ENCODE results near the gene SGMS1.
"Not testable (repeated sequence)": the region's sequence is repeated elsewhere in the genome, so short reads cannot be mapped to it uniquely, and the experiment has no call there.

Gene SGMS1

DNA sequence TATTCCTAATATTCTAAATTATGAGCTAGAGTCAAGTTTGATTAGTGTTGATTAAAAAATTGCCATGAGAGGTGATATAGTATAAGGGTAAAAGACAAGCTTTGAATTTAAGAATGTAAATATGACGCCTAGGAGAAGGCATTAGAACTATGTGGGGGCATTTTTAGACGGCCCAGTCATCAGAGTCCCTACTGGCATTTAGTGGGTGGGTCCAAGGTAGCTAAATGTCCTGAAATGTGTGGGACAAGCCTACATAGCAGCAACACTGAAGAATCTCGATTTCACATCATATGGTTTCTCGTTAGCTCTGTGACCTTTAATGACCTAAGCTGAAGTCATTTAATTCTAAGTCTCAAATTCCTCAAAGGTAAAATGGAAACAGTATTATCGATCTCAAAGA, 133.5 kb downstream of the SGMS1 start:
- no peaks in the 10 kb centered on the region for H3K9me3 ChIP-seq (ENCODE audit: insufficient read depth, low read length)
- H3K4me2 ChIP-seq (ENCODE audit: low read length) = no peak overlapping the region
- peaks cover 3% of the 10 kb centered on the region for H3K4me1 ChIP-seq (ENCODE audit: low read length)
- no peaks in the 10 kb centered on the region for H3K27me3 ChIP-seq (ENCODE audit: low read depth, low read length)
- H3K9ac ChIP-seq (ENCODE audit: low read length) = no peak overlapping the region
- no peaks in the 10 kb centered on the region for H3K79me2 ChIP-seq (ENCODE audit: low read length)
- H3K4me3 ChIP-seq (ENCODE audit: low read length) = no peak overlapping the region
- no peak overlapping the region for H3K27ac ChIP-seq (ENCODE audit: low read length)
- no peaks in the 10 kb centered on the region for H3K36me3 ChIP-seq (replicated peaks; ENCODE audit: low read depth, low read length)
- H4K20me1 ChIP-seq (ENCODE audit: insufficient read depth, low read length) = no peaks in the 10 kb centered on the region
- H2AFZ ChIP-seq (ENCODE audit: low read depth, low read length) = no peak overlapping the region
- TF ChIP-seq EZH2phosphoT487 (IDR thresholded peaks at IDR 0.05; ENCODE audit: low read depth) = no peak
- TF ChIP-seq CTCF (IDR thresholded peaks at IDR 0.05; ENCODE audit: low read depth, low read length) = no peak

DNA sequence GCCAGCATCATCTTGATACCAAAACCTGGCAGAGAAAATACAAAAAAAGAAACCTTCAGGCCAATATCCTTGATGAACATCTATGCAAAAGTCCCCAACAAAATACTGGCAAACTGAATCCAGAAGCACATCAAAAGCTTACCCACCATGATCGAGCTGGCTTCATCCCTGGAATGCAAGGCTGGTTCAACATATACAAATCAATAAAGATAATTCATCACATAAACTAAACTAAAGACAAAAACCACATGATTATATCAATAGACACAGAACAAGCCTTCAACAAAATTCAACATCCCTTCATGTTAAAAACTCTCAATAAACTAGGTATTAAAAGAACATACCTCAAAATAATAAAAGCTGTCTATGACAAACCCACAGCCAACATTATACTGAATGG, 139.2 kb downstream of the SGMS1 start:
- H3K36me3 ChIP-seq (replicated peaks; ENCODE audit: low read depth, low read length); H3K27me3 ChIP-seq (ENCODE audit: low read depth, low read length); H3K4me1 ChIP-seq (ENCODE audit: low read length); H3K27ac ChIP-seq (ENCODE audit: low read length); H2AFZ ChIP-seq (ENCODE audit: low read depth, low read length); H3K4me3 ChIP-seq (ENCODE audit: low read length); H4K20me1 ChIP-seq (ENCODE audit: insufficient read depth, low read length); H3K4me2 ChIP-seq (ENCODE audit: low read length); H3K9ac ChIP-seq (ENCODE audit: low read length); H3K79me2 ChIP-seq (ENCODE audit: low read length); H3K9me3 ChIP-seq (ENCODE audit: insufficient read depth, low read length): not testable (repeated sequence)

DNA sequence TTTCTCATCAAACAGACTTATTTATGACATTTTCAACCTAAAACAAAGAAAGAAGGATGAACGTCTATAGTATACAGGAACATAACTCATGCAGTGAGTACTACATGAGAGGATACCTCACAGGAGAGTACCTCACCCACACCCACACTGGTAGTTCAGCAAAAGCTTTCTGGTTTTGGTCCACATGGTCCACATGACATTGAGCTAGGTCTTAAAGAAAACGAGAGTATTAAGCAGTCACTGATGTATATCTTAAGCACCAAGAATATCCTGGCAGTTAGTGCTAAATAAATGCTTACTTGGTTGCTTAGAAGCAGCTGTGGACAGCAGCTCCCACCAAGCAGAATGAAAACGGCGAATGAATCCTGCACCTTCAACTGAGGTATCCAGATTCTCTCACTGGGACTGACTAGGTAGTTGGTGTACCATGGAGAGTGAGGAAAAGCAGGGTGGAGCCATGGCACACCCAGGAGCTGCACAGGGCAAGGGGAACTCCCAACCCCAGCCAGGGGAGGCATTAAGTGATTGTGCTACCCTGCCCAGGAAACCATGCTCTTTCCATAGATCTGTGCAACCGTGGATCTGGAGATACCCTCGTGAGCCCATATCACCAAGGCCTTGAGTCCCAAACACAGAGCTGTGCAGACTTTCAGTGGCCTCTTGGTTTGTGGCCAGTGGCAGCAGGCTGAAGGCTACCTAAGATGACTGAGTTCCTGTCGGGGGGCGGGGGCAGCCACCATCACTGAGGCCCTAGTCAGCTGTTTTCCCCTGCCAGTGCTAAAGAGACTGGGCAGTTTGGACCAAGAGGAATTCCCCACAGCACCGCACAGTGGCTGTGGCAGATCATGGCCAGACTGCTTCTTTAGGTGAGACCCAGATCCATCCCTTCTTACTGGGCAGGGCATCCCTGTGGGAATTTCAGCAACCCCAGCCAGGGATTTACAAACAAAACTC, 143.4 kb downstream of the SGMS1 start:
- H3K4me3 ChIP-seq (ENCODE audit: low read length) = no peak overlapping the region
- H3K4me1 ChIP-seq (ENCODE audit: low read length) = no peaks in the 10 kb centered on the region
- H3K4me2 ChIP-seq (ENCODE audit: low read length) = no peak overlapping the region
- no peak for TF ChIP-seq EZH2phosphoT487 (IDR thresholded peaks at IDR 0.05; ENCODE audit: low read depth)
- no peak for TF ChIP-seq CTCF (IDR thresholded peaks at IDR 0.05; ENCODE audit: low read depth, low read length)
- H3K9me3 ChIP-seq (ENCODE audit: insufficient read depth, low read length) = no peaks in the 10 kb centered on the region
- H4K20me1 ChIP-seq (ENCODE audit: insufficient read depth, low read length) = no peaks in the 10 kb centered on the region
- no peak overlapping the region for H3K9ac ChIP-seq (ENCODE audit: low read length)
- no peak overlapping the region for H2AFZ ChIP-seq (ENCODE audit: low read depth, low read length)
- H3K27ac ChIP-seq (ENCODE audit: low read length) = no peak overlapping the region
- no peaks in the 10 kb centered on the region for H3K27me3 ChIP-seq (ENCODE audit: low read depth, low read length)
- peaks cover 1% of the 10 kb centered on the region for H3K36me3 ChIP-seq (replicated peaks; ENCODE audit: low read depth, low read length)
- no peaks in the 10 kb centered on the region for H3K79me2 ChIP-seq (ENCODE audit: low read length)

DNA sequence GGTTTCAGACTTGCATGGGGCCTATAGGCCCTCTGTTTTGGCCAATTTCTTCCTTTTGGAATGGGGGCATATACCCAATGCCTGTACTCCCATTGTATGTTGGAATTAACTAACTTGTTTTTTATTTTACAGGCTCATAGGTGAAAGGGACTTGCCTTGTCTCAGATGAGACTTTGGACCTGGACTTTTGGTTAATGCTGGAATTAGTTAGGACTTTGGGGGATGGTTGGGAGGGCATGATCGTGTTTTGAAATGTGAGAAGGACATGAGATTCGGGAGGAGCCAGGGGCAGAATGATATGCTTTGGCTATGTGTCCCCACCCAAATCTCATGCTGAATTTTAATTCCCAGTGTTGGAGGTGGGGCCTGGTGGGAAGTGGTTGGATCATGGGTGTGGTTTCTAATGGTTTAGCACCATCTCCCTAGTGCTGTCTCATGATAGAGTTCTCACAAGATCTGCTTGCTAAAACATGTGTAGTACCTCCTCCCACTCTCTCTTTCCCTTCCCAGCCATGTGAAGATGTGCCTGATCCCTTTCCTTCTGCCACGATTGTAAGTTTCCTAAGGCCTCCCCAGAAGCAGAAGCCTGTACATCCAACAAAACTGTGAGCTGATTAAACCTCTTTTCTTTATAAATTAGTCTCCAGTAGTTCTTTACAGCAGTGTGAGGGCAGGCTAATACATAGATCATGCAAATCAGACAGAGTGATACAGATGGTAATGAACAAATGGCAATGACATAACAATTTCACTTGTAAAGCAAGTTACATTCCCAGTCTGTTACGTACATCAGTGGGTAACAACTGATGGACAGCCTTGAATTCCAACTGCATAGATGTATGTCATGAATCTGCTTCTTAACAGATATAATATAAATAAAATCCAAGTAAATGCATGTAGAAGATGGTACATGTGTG, 146.2 kb downstream of the SGMS1 start:
- Histone ChIP-seq H3K4me1 (ENCODE audit: low read length) (no peaks in the 10 kb centered on the region), H3K27me3 (ENCODE audit: low read depth, low read length) (no peaks in the 10 kb centered on the region), H3K36me3 (replicated peaks; ENCODE audit: low read depth, low read length) (peaks cover 2% of the 10 kb centered on the region), H3K9ac (ENCODE audit: low read length) (no peak overlapping the region), H3K4me2 (ENCODE audit: low read length) (no peak overlapping the region), H3K9me3 (ENCODE audit: insufficient read depth, low read length) (no peaks in the 10 kb centered on the region), H3K4me3 (ENCODE audit: low read length) (no peak overlapping the region), H3K79me2 (ENCODE audit: low read length) (no peaks in the 10 kb centered on the region), H3K27ac (ENCODE audit: low read length) (no peak overlapping the region), H4K20me1 (ENCODE audit: insufficient read depth, low read length) (no peaks in the 10 kb centered on the region), H2AFZ (ENCODE audit: low read depth, low read length) (no peak overlapping the region)
- TF ChIP-seq EZH2phosphoT487 (IDR thresholded peaks at IDR 0.05; ENCODE audit: low read depth) (no peak), CTCF (IDR thresholded peaks at IDR 0.05; ENCODE audit: low read depth, low read length) (no peak)
